Hepatocyte (in vitro differentiated cells): ENCODE data around the gene PNPLA4. TPM values are rescaled to one million over a fixed set of nuclear protein-coding genes. Genes with fewer than 3 reads are reported as not detected.

Source experiments
- polyA plus RNA-seq: library from polyadenylated mRNA; unstranded; fragments of >200 nt; fragmentation: Nextera tagmentation; extraction: Ambion mirVana; gene quantifications from 2 replicates; pipeline ENCODE4 v1.2.1, GENCODE V29; 2016
- small RNA-seq: library from RNA; depleted of rRNA; stranded (forward); fragments of <200 nt; gene quantifications from one replicate; pipeline ENCODE3, GENCODE V24; 2014
- total RNA-seq: library from RNA; depleted of rRNA; stranded (reverse); fragments of >200 nt; gene quantifications from 2 replicates; pipeline ENCODE4 v1.2.3, GENCODE V29; 2014

PNPLA4 gene
- total and polyA plus RNA-seq, 2 experiments from 2014 or later, result 19.8 to 30.3 TPM

Small RNAs within 50 kb of the gene (small RNA-seq; reads per million reads assigned to genes)
- not detected for gene AC005296.1

Other genes starting within 250 kb of the PNPLA4 start
- not detected in 2 replicates for gene VCX, start 84.2 kb downstream of the PNPLA4 start, total RNA-seq
- not detected in 2 replicates for gene VCX, start 84.2 kb downstream of the PNPLA4 start, polyA plus RNA-seq
- gene VCX2, start 243.9 kb upstream of the PNPLA4 start, total RNA-seq, result not detected in 2 replicates
- gene VCX2, start 243.9 kb upstream of the PNPLA4 start, polyA plus RNA-seq, result not detected in 2 replicates